GM19372 (cell line): ENCODE measurements around the gene CYP27C1.

ENCODE experiments used
- ATAC-seq: cut with Tn5 transposase; IDR thresholded peaks from one replicate; pipeline ENCODE4 v1.9.1; 2021; ENCODE audit warnings: mild to moderate bottlenecking, low read depth, moderate library complexity; ENCODE audit not compliant: unreplicated experiment

CYP27C1 gene

GRCh38 chr2:127157651-127158485 is 62.2 kb downstream of the CYP27C1 start:
- ATAC-seq, result no peak

- no peak for ATAC-seq
Observed at GRCh38 chr2:127157114-127157513, 63.0 kb downstream of the CYP27C1 start.

- ATAC-seq, result no peak
Observed at GRCh38 chr2:127155947-127156346, 64.2 kb downstream of the CYP27C1 start.

- ATAC-seq, result no peak
Observed at GRCh38 chr2:127155028-127155581, 65.0 kb downstream of the CYP27C1 start.

- no peak for ATAC-seq
Observed at GRCh38 chr2:127154396-127154795, 65.7 kb downstream of the CYP27C1 start.

- ATAC-seq, result no peak
Observed at GRCh38 chr2:127153691-127154158, 66.4 kb downstream of the CYP27C1 start.

DNA sequence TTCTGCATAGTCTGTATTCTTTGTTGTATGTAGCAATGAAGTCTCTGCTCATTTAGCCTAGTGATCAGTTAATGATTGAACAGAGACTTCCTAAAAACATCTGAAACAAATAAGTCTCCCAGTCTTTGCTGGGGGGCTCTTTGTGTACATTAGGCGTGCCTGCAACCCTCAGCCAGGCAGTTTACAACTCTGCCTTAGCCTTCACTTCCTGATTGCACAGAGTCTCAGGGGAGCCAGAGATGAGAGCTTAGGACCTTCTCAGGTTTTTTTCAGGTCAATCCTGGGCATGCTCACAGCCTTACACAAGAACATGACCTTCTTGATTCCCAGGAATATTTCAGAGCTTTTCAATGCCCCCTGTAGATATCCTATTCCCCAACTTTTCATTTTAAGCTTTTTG is 69.1 kb downstream of the CYP27C1 start:
- no peak for ATAC-seq

DNA sequence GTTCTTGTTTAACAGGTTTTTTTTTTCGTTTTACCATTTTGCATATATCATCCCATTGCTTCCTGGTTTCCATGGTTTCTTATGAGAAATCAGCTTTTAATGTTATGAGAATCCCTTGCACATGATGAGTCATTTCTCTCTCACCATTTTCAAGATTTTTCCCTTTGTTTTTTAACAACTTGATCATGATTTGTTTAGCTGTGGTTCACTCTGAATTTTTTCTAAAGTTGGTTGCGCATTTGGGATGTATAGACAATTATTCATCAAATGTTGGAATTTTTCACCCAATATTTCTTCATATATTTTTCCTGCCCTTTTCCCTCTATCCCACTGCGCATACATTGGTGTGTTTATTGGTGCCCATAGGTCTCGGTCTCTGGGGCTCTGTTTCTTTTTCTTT is 70.7 kb downstream of the CYP27C1 start:
- no peak for ATAC-seq

- ATAC-seq, result no peak
Observed at GRCh38 chr2:127146820-127147502, 73.1 kb downstream of the CYP27C1 start.

DNA sequence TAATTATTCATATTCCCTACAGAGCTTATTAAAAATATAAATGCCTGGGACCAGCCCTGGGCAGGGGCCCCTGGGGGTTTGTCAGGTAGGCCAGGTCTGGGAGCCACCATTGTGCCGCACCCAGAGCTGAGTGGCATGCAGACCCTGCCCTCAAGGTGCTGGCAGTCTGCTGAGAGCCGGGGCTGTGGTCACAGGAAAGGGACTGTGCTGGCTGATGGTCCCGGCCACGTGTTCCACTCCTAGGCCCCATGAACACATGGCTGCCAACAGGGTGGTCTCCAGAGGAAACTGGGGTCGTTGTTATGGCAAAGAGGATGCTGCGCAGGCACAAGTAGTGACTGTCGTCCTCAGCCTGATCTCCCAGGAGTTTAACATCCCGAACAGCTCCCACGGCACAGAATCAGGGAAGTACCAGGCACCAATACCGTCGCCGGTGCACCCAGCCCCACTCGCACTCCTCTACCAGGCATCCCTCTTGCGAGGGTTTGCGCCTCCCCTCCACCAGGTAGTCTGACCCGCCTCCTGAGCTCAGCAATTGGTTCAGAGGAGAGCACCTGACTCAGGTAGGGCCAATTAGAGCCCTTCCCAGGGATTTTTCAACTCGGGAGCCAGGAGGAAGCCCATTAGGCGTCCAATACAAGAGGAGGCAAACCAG is 73.9 kb downstream of the CYP27C1 start:
- no peak for ATAC-seq

DNA sequence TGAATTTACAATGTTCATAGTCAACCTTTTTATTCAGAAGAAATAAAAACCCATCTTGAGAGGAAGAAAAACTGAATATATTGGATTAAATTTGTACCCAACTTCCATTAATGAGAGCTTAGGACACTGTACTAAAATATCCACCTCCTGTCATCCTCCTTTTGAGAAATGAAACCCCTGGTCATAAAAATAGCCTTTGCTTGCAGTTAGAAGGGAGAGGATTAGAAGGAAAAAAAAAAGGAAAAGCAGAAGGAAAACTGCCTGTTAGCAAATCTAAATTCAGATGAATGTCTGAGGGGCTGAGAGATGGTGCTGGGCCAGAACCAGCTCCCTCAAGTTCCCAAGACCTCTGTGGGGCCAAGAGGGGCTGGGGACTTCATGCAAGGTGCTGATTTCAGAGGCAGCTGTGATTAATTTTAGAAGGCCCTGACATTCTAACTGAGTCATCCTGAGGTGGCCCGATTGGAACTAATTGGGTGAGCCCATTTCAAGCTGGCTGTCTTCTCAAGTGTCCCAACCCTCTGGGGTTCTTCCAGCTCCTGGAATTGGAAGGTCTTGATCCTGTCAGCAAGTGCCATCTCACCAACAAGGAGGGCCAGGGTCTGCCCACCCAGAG is 74.7 kb downstream of the CYP27C1 start:
- no peak for ATAC-seq

DNA sequence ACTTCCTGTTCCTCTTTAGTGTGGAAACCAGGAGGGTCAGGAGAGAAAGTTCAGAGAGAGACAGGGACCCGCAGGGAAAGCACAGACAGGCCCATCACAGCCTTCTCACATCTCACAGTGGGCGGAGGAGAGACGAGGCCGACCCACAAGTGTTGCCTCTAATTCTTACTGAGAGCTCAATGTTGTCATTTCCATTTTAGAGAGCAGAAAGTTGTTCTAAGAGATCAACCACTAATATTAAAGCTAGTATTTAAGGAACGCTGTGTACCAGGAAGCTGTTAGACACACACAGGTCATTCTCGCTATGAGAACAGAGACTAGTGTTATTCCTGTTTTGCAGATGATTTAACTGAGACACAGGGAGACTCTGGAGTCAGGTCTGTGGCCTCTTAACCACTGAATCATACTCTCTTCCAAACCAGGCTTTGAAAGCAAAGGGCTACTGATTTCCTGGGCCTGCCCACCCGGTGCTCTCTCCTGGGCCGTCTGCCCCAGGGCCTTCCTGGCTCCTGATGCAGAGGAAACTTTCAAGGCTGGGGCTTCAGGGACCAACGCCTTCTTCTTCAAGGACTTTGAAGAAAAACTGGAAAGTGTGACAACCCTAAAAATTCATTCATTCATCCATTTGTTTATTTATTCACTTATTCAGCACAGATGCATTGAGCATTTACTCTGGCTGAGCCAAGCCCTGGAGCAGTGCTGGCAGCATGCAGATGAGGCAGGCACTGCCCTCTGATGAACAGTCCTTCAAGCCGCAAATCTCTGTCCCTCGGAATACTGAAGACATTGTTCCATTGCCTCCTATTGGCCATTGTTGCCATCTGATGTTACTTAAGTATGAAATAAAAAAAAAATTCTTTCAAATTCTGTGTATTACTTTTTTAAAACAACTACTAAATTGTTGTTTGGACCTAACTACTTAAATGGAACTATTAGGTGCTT is 76.0 kb downstream of the CYP27C1 start:
- ATAC-seq, result no peak

DNA sequence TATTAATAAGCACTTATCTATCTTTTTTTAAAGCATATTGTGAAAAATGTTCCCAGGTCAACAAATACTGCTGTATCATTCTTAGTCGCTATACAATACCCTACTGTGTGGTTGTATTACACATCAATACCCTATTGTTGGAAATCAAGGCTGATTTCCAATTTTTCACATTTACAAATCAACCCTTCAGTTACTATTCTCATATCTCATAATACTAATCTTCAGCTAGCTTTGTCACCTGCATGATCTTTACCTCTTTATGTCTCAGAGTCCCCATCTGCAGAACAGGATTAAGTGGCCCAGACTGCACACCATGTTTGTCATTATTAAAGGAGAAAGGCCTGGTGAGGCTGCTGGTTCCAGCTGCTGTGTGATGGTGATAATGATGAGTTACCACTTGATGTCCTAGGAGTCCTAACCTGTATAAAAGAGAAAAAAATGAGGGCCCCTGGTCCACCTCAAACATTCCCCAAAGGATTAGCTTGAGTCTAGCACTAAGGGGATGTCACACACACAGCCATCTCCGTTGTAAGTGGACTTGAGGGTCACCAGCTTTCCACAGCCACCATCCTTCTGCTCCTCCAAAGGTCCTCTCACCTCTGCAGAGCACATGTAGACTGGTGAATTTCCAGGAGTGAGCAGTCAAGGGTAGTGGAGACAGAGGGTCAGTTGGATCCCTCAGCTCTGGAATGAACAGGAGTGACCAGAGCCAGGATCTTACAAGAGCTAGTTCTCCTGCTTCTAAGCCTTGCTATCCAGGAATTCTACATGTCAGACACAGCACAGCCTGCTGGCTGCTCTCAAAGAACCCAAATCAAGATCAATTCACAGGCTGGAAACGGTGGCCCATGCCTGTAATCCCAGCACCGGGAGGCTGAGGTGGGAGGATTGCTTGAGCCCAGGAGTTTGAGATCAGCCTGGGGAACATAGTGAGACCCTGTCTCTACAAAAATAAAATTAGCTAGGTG is 77.2 kb downstream of the CYP27C1 start:
- no peak for ATAC-seq

DNA sequence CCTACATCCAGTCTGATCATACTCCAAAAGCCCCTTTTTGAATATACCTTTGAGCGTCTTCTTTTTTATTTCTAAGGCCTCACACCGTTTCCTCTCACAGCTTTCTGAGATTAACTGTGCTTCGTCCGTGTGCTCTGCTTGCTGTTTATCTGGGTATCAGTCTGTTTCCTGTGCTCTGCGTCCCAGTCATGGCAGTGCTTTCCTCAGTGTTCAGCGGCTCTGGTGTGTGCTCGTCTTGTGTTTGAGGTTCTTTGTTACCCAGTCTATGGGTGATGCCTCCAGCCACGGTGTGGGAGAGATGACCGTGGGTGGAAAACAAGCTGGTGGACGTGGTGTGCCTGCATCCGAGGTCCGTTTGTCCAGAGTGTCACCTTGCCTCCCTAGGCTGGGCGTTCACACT is 79.6 kb downstream of the CYP27C1 start:
- ATAC-seq, result no peak

GRCh38 chr2:127139766-127140165 is 80.3 kb downstream of the CYP27C1 start:
- ATAC-seq, result no peak

- ATAC-seq, result no peak
Observed at GRCh38 chr2:127138281-127138680, 81.8 kb downstream of the CYP27C1 start.

GRCh38 chr2:127137741-127138140 is 82.4 kb downstream of the CYP27C1 start:
- ATAC-seq, result no peak

DNA sequence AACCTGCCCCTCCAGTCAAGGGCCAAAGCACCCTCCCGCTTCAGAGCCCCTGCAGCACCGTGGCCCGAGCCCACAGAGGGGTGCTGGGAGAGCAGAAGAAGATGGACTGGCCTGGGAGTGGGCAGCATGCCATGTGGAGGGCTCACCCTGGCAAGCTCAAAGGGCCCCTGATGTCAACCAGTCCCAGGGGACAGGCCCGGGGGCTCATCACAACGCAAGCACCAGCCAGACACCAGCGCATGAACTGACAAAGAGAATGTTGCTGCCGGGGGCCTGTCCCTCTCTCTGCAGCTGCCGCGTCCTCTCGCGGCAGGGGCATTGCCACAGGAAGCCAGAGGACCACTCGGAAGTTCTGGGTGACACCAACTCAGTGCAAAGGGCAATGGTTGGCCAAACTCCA is 82.9 kb downstream of the CYP27C1 start:
- ATAC-seq, result no peak
